ENCODE results near the gene CHCHD1. TPM values are rescaled to one million over a fixed set of nuclear protein-coding genes. Genes with fewer than 3 reads are reported as not detected.
"Not testable (repeated sequence)": the region's sequence is repeated elsewhere in the genome, so short reads cannot be mapped to it uniquely, and the experiment has no call there.

The CHCHD1 gene
- polyA plus RNA-seq, 4 donors: 53.4 to 87.0 (median 79.4) TPM

DNA sequence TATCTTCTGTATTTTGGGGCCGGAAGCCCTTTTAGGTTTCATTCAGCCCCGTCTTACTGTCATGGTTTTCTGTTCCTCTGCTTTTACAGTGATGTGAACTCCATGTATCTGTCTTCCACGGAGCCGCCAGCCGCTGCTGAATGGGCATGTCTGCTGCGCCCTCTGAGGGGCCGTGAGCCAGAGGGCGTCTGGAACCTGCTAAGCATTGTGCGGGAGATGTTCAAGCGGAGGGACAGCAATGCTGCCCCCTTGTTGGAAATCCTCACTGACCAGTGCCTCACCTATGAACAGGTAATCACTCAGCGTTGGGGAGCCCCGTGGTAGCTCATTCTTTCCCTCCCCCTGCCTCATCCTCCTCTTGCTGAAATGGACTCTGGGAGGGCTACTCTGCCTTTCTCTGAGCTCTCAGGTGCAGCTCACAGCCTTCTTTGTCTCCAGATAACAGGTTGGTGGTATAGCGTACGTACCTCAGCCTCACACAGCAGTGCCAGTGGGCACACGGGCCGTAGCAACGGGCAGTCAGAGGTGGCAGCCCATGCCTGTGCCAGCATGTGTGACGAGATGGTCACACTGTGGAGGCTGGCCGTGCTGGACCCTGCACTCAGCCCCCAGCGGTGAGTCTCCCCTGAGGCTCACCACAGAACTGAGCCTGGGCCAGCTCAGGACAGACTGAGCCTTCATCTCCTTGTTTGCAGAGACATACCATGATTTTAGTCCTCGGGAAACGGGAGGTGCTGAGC, 9.2 kb downstream of the CHCHD1 start:
- FAIRE-seq (no peak), DNase-seq (no peak)
- H3K27me3 ChIP-seq (ENCODE audit: control insufficient read depth in 3 of 3, insufficient read depth in 3 of 3, low read length in 3 of 3): no peaks in the 10 kb centered on the region
- H3K36me3 ChIP-seq (ENCODE audit: control insufficient read depth in 3 of 3, insufficient read depth in 2 of 3, low read depth in 1 of 3, low read length in 3 of 3): peaks cover 21 to 86% (median 46%) of the 10 kb centered on the region in 3 donors
- peaks cover 0 to 10% (median 5%) of the 10 kb centered on the region in 3 donors for H3K4me1 ChIP-seq (ENCODE audit: control insufficient read depth in 3 of 3, insufficient read depth in 2 of 3, low read depth in 1 of 3, low read length in 2 of 3)
- H3K9me3 ChIP-seq (ENCODE audit: control insufficient read depth in 2 of 2, insufficient read depth in 1 of 2, low read depth in 1 of 2, low read length in 1 of 2): no peaks in the 10 kb centered on the region
- 94 to 95% (median 95%) methylated on average over 22 of the region's 22 CpGs for WGBS, 3 donors
- H3K27ac ChIP-seq (ENCODE audit: low read depth in 1 of 3, low read length in 2 of 3): no peak overlapping the region
- H3K4me3 ChIP-seq (ENCODE audit: low read depth in 1 of 3, low read length in 3 of 3): no peak overlapping the region

DNA sequence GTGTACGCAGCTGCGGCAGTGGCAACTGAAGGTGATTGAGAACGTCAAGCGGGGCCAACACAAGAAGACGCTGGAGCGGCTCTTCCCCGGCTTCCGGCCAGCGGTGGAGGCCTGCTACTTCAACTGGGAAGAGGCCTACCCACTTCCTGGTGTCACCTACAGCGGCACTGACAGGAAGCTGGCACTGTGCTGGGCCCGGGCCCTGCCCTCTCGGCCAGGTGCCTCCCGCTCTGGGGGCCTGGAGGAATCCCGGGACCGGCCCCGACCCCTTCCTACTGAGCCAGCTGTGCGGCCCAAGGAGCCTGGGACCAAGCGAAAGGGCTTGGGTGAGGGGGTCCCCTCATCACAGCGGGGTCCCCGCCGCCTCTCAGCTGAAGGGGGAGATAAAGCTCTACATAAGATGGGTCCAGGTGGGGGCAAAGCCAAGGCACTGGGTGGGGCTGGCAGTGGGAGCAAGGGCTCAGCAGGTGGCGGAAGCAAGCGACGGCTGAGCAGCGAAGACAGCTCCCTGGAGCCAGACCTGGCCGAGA, 10.1 kb downstream of the CHCHD1 start:
- WGBS, 3 donors: 92 to 97% (median 95%) methylated on average over 21 to 26 of the region's 26 CpGs
- Histone ChIP-seq H3K27me3 (ENCODE audit: control insufficient read depth in 3 of 3, insufficient read depth in 3 of 3, low read length in 3 of 3) (no peaks in the 10 kb centered on the region), H3K4me3 (ENCODE audit: low read depth in 1 of 3, low read length in 3 of 3) (no peak overlapping the region), H3K27ac (ENCODE audit: low read depth in 1 of 3, low read length in 2 of 3) (no peak overlapping the region), H3K9me3 (ENCODE audit: control insufficient read depth in 2 of 2, insufficient read depth in 1 of 2, low read depth in 1 of 2, low read length in 1 of 2) (no peaks in the 10 kb centered on the region), H3K4me1 (ENCODE audit: control insufficient read depth in 3 of 3, insufficient read depth in 2 of 3, low read depth in 1 of 3, low read length in 2 of 3) (peaks cover 0 to 7% (median 5%) of the 10 kb centered on the region in 3 donors), H3K36me3 (ENCODE audit: control insufficient read depth in 3 of 3, insufficient read depth in 2 of 3, low read depth in 1 of 3, low read length in 3 of 3) (peaks cover 23 to 92% (median 50%) of the 10 kb centered on the region in 3 donors)
- no peak for DNase-seq
- no peak for FAIRE-seq

DNA sequence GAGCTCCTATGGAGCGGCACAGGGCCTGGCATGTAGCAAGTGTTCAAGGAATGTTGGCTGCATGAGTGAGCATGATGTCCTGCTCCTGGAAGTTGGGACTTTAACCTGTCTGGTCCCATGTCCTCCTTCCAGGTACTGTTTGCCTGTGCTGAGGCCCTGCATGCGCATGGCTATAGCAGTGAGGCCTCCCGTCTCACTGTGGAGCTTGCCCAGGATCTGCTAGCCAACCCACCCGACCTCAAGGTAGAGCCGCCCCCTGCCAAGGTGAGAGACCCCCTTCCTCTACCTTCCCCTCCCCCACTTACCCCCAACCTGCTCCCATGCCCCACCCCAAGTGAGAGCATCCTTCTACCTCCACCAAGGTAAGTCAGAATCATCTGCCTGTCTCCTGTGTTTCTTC, 11.6 kb downstream of the CHCHD1 start:
- no peaks in the 10 kb centered on the region for H3K27me3 ChIP-seq (ENCODE audit: control insufficient read depth in 3 of 3, insufficient read depth in 3 of 3, low read length in 3 of 3)
- WGBS, 3 donors: 92 to 96% (median 94%) methylated on average over 5 of the region's 5 CpGs
- H3K9me3 ChIP-seq (ENCODE audit: control insufficient read depth in 2 of 2, insufficient read depth in 1 of 2, low read depth in 1 of 2, low read length in 1 of 2): no peaks in the 10 kb centered on the region
- no peak overlapping the region for H3K4me3 ChIP-seq (ENCODE audit: low read depth in 1 of 3, low read length in 3 of 3)
- no peak for FAIRE-seq
- DNase-seq: no peak
- peaks cover 23 to 94% (median 58%) of the 10 kb centered on the region in 3 donors for H3K36me3 ChIP-seq (ENCODE audit: control insufficient read depth in 3 of 3, insufficient read depth in 2 of 3, low read depth in 1 of 3, low read length in 3 of 3)
- H3K4me1 ChIP-seq (ENCODE audit: control insufficient read depth in 3 of 3, insufficient read depth in 2 of 3, low read depth in 1 of 3, low read length in 2 of 3): no peaks in the 10 kb centered on the region
- no peak overlapping the region for H3K27ac ChIP-seq (ENCODE audit: low read depth in 1 of 3, low read length in 2 of 3)

DNA sequence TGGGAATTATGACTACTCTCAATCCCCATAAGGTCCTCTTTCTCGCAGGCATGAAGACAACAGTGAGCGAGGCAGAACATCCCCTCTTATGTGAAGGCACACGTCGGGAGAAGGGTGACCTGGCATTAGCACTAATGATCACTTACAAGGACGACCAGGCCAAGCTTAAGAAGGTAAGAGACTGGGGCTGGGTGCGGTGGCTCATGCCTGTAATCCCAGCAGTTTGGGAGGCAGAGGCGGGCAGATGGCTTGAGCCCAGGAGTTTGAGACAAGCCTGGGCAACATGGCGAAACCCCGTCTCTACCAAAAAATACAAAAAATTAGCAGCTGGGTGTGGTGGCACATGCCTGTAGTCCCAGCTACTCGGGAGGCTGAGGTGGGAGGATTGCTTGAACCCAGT, 13.6 kb downstream of the CHCHD1 start:
- 93 to 94% (median 93%) methylated on average over 10 of the region's 10 CpGs for WGBS, 3 donors
- H3K36me3 ChIP-seq (ENCODE audit: control insufficient read depth in 3 of 3, insufficient read depth in 2 of 3, low read depth in 1 of 3, low read length in 3 of 3): peaks cover 28 to 92% (median 57%) of the 10 kb centered on the region in 3 donors
- H3K27me3 ChIP-seq (ENCODE audit: control insufficient read depth in 3 of 3, insufficient read depth in 3 of 3, low read length in 3 of 3); H3K4me1 ChIP-seq (ENCODE audit: control insufficient read depth in 3 of 3, insufficient read depth in 2 of 3, low read depth in 1 of 3, low read length in 2 of 3); DNase-seq; H3K27ac ChIP-seq (ENCODE audit: low read depth in 1 of 3, low read length in 2 of 3); H3K9me3 ChIP-seq (ENCODE audit: control insufficient read depth in 2 of 2, insufficient read depth in 1 of 2, low read depth in 1 of 2, low read length in 1 of 2); FAIRE-seq; H3K4me3 ChIP-seq (ENCODE audit: low read depth in 1 of 3, low read length in 3 of 3): not testable (repeated sequence)

DNA sequence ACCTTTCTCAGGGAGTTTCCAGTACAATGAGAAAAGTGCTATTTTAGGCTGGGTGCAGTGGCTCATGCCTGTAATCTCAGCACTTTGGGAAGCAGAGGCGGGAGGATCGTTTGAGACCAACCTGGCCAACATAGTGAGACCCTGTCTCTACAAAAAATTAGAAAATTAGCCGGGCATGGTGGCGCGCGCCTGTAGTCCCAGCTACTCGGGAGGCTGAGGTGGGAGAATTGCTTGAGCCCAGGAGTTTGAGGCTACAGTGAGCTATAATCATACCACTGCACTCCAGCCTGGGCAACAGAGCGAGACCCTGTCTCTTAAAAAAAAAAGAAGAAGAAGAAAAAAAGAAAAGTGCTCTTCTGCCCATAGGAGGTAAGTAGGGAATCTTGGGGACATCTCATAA, 14.2 kb downstream of the CHCHD1 start:
- WGBS, 3 donors: 97 to 98% (median 97%) methylated on average over 8 of the region's 8 CpGs
- H3K4me3 ChIP-seq (ENCODE audit: low read depth in 1 of 3, low read length in 3 of 3); H3K9me3 ChIP-seq (ENCODE audit: control insufficient read depth in 2 of 2, insufficient read depth in 1 of 2, low read depth in 1 of 2, low read length in 1 of 2); H3K4me1 ChIP-seq (ENCODE audit: control insufficient read depth in 3 of 3, insufficient read depth in 2 of 3, low read depth in 1 of 3, low read length in 2 of 3); FAIRE-seq; H3K27me3 ChIP-seq (ENCODE audit: control insufficient read depth in 3 of 3, insufficient read depth in 3 of 3, low read length in 3 of 3); DNase-seq; H3K27ac ChIP-seq (ENCODE audit: low read depth in 1 of 3, low read length in 2 of 3): not testable (repeated sequence)
- H3K36me3 ChIP-seq (ENCODE audit: control insufficient read depth in 3 of 3, insufficient read depth in 2 of 3, low read depth in 1 of 3, low read length in 3 of 3): peaks cover 28 to 92% (median 59%) of the 10 kb centered on the region in 3 donors

DNA sequence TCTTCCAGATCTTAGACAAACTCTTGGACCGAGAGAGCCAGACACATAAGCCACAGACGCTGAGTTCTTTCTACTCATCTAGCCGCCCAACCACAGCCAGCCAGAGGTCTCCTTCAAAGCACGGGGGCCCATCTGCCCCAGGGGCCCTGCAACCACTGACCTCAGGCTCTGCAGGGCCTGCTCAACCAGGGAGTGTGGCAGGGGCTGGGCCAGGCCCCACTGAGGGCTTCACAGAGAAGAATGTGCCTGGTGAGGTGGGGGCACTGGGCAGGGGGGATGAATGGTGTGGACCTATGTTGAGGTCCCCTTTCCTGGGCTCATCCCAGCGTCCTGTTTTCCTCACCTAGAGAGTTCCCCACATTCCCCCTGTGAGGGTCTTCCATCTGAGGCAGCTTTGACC, 14.9 kb downstream of the CHCHD1 start:
- DNase-seq: no peak
- Histone ChIP-seq H3K9me3 (ENCODE audit: control insufficient read depth in 2 of 2, insufficient read depth in 1 of 2, low read depth in 1 of 2, low read length in 1 of 2) (no peaks in the 10 kb centered on the region), H3K4me1 (ENCODE audit: control insufficient read depth in 3 of 3, insufficient read depth in 2 of 3, low read depth in 1 of 3, low read length in 2 of 3) (no peaks in the 10 kb centered on the region), H3K27ac (ENCODE audit: low read depth in 1 of 3, low read length in 2 of 3) (no peak overlapping the region), H3K4me3 (ENCODE audit: low read depth in 1 of 3, low read length in 3 of 3) (no peak overlapping the region), H3K36me3 (ENCODE audit: control insufficient read depth in 3 of 3, insufficient read depth in 2 of 3, low read depth in 1 of 3, low read length in 3 of 3) (peaks cover 30 to 92% (median 52%) of the 10 kb centered on the region in 3 donors), H3K27me3 (ENCODE audit: control insufficient read depth in 3 of 3, insufficient read depth in 3 of 3, low read length in 3 of 3) (no peaks in the 10 kb centered on the region)
- FAIRE-seq: no peak
- WGBS, 3 donors: 74 to 89% (median 85%) methylated on average over 5 of the region's 5 CpGs

- FAIRE-seq (no peak), DNase-seq (no peak)
- 93% methylated on average over 19 of the region's 19 CpGs for WGBS, 3 donors
- no peaks in the 10 kb centered on the region for H3K27me3 ChIP-seq (ENCODE audit: control insufficient read depth in 3 of 3, insufficient read depth in 3 of 3, low read length in 3 of 3)
- H3K36me3 ChIP-seq (ENCODE audit: control insufficient read depth in 3 of 3, insufficient read depth in 2 of 3, low read depth in 1 of 3, low read length in 3 of 3): peaks cover 26 to 92% (median 50%) of the 10 kb centered on the region in 3 donors
- H3K27ac ChIP-seq (ENCODE audit: low read depth in 1 of 3, low read length in 2 of 3): no peak overlapping the region
- no peaks in the 10 kb centered on the region for H3K9me3 ChIP-seq (ENCODE audit: control insufficient read depth in 2 of 2, insufficient read depth in 1 of 2, low read depth in 1 of 2, low read length in 1 of 2)
- no peak overlapping the region for H3K4me3 ChIP-seq (ENCODE audit: low read depth in 1 of 3, low read length in 3 of 3)
- H3K4me1 ChIP-seq (ENCODE audit: control insufficient read depth in 3 of 3, insufficient read depth in 2 of 3, low read depth in 1 of 3, low read length in 2 of 3): no peaks in the 10 kb centered on the region
Measured at GRCh38 chr10:73797324-73798025, 15.6 kb downstream of the CHCHD1 start.

GRCh38 chr10:73798087-73798486, 16.2 kb downstream of the CHCHD1 start:
- FAIRE-seq: no peak
- peaks cover 26 to 92% (median 51%) of the 10 kb centered on the region in 3 donors for H3K36me3 ChIP-seq (ENCODE audit: control insufficient read depth in 3 of 3, insufficient read depth in 2 of 3, low read depth in 1 of 3, low read length in 3 of 3)

More at GRCh38 chr10:73798087-73798486, 16.2 kb downstream of the CHCHD1 start:
- Histone ChIP-seq H3K9me3 (ENCODE audit: control insufficient read depth in 2 of 2, insufficient read depth in 1 of 2, low read depth in 1 of 2, low read length in 1 of 2) (no peaks in the 10 kb centered on the region), H3K4me1 (ENCODE audit: control insufficient read depth in 3 of 3, insufficient read depth in 2 of 3, low read depth in 1 of 3, low read length in 2 of 3) (no peaks in the 10 kb centered on the region), H3K4me3 (ENCODE audit: low read depth in 1 of 3, low read length in 3 of 3) (no peak overlapping the region), H3K27ac (ENCODE audit: low read depth in 1 of 3, low read length in 2 of 3) (no peak overlapping the region), H3K27me3 (ENCODE audit: control insufficient read depth in 3 of 3, insufficient read depth in 3 of 3, low read length in 3 of 3) (no peaks in the 10 kb centered on the region)
- WGBS, 3 donors: 93 to 99% (median 95%) methylated on average over 6 of the region's 6 CpGs
- no peak for DNase-seq

All from small intestine (tissue), 7 donors.